Measurements from ENCODE around the gene CEP192. TPM values are rescaled to one million over a fixed set of nuclear protein-coding genes. Genes with fewer than 3 reads are reported as not detected.

Gene CEP192
- total RNA-seq, 1 donor, result 29.7 TPM

GRCh38 chr18:13125191-13125590 lies 134.0 kb downstream of the CEP192 start:
- Histone ChIP-seq H3K36me3 (ENCODE audit: insufficient read depth, low read length) (peaks cover 14% of the 10 kb centered on the region), H3K4me2 (ENCODE audit: insufficient read depth, low read length) (no peak overlapping the region), H3K79me2 (ENCODE audit: insufficient read depth, low read length) (no peaks in the 10 kb centered on the region), H2AFZ (ENCODE audit: low read length) (no peak overlapping the region), H3K4me1 (ENCODE audit: insufficient read depth, low read length) (peaks cover 7% of the 10 kb centered on the region), H4K20me1 (ENCODE audit: insufficient read depth, low read length) (no peaks in the 10 kb centered on the region), H3K4me3 (ENCODE audit: insufficient read depth, low read length) (no peak overlapping the region), H3K27ac (ENCODE audit: low read depth, low read length) (no peak overlapping the region), H3K9me3 (ENCODE audit: low read depth, low read length) (no peaks in the 10 kb centered on the region), H3K27me3 (ENCODE audit: insufficient read depth, low read length) (no peaks in the 10 kb centered on the region)
- DNase-seq (ENCODE audit: insufficient read length, low spot score, missing footprints), result no peak
- no peak for TF ChIP-seq CTCF (IDR thresholded peaks at IDR 0.05; ENCODE audit: extremely low read depth, low read depth, low read length)

- Histone ChIP-seq H3K36me3 (ENCODE audit: insufficient read depth, low read length) (peaks cover 17% of the 10 kb centered on the region), H3K27me3 (ENCODE audit: insufficient read depth, low read length) (no peaks in the 10 kb centered on the region), H4K20me1 (ENCODE audit: insufficient read depth, low read length) (no peaks in the 10 kb centered on the region), H3K4me1 (ENCODE audit: insufficient read depth, low read length) (no peaks in the 10 kb centered on the region), H2AFZ (ENCODE audit: low read length) (no peak overlapping the region), H3K9me3 (ENCODE audit: low read depth, low read length) (no peaks in the 10 kb centered on the region), H3K27ac (ENCODE audit: low read depth, low read length) (no peak overlapping the region), H3K4me2 (ENCODE audit: insufficient read depth, low read length) (no peak overlapping the region), H3K4me3 (ENCODE audit: insufficient read depth, low read length) (no peak overlapping the region), H3K79me2 (ENCODE audit: insufficient read depth, low read length) (no peaks in the 10 kb centered on the region)
- TF ChIP-seq CTCF (IDR thresholded peaks at IDR 0.05; ENCODE audit: extremely low read depth, low read depth, low read length), result no peak
- DNase-seq (ENCODE audit: insufficient read length, low spot score, missing footprints), result no peak
Observed at GRCh38 chr18:13126966-13127598, 135.9 kb downstream of the CEP192 start.

GRCh38 chr18:13131283-13131682 lies 140.1 kb downstream of the CEP192 start:
- H4K20me1 ChIP-seq (ENCODE audit: insufficient read depth, low read length), result no peaks in the 10 kb centered on the region

More at GRCh38 chr18:13131283-13131682, 140.1 kb downstream of the CEP192 start:
- Histone ChIP-seq H3K4me1 (ENCODE audit: insufficient read depth, low read length) (no peaks in the 10 kb centered on the region), H3K4me3 (ENCODE audit: insufficient read depth, low read length) (no peak overlapping the region), H3K4me2 (ENCODE audit: insufficient read depth, low read length) (no peak overlapping the region), H3K36me3 (ENCODE audit: insufficient read depth, low read length) (peaks cover 11% of the 10 kb centered on the region), H3K27ac (ENCODE audit: low read depth, low read length) (no peak overlapping the region), H3K9me3 (ENCODE audit: low read depth, low read length) (no peaks in the 10 kb centered on the region), H3K27me3 (ENCODE audit: insufficient read depth, low read length) (no peaks in the 10 kb centered on the region), H2AFZ (ENCODE audit: low read length) (no peak overlapping the region), H3K79me2 (ENCODE audit: insufficient read depth, low read length) (no peaks in the 10 kb centered on the region)
- no peak for DNase-seq (ENCODE audit: insufficient read length, low spot score, missing footprints)
- TF ChIP-seq CTCF (IDR thresholded peaks at IDR 0.05; ENCODE audit: extremely low read depth, low read depth, low read length), result no peak
